Vagina (tissue), 2 donors: ENCODE results near the gene MRPL3.

Experiments
- POLR2A ChIP-seq, 2 donors: fragments of 450-650 bp; IDR thresholded peaks; one replicate each; pipeline ENCODE4 v1.6.1; 2017; ENCODE audit warnings: antibody characterized with exemption in 2 of 2, mild to moderate bottlenecking in 2 of 2, moderate library complexity in 2 of 2
- POLR2AphosphoS5 ChIP-seq, 2 donors: sonication (generic); formaldehyde crosslinking; IDR thresholded peaks; one replicate each; pipeline ENCODE4 v1.9.0; 2017; ENCODE audit warnings: antibody characterized with exemption in 2 of 2, mild to moderate bottlenecking in 2 of 2, low read depth in 1 of 2; ENCODE audit not compliant: insufficient read depth in 1 of 2
- TF ChIP-seq, protein P1 (sequence below), 3 experiments: fragments of 450-650 bp in 2 of 3; fragments of 200-600 bp in 1 of 3; sonication (generic) in 1 of 3; IDR thresholded peaks; one replicate each; pipeline ENCODE4 v1.5.1; 2017 to 2019; ENCODE audit warnings: antibody characterized with exemption in 3 of 3, mild to moderate bottlenecking in 2 of 3, moderate library complexity in 2 of 3

DNA sequence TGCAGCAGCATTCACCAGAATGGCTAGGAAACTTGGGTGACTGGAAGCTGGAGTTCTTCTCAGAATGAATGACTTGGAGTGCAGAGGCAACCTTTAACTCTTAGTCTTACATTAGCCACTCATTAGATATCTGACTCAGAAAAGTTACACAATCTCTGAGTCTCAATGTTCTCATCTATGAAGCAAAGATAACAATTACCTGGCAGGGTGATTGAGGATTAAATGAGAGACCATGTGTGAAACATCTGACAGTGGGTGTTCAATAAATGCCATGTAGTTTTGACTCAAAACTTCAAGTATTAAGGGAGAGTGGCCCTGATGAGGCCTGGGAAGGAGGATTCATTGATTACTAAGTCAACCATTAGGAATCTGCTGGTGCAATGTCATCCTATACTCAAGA lies 48.3 kb downstream of the MRPL3 start:
- TF ChIP-seq, protein P1, sequence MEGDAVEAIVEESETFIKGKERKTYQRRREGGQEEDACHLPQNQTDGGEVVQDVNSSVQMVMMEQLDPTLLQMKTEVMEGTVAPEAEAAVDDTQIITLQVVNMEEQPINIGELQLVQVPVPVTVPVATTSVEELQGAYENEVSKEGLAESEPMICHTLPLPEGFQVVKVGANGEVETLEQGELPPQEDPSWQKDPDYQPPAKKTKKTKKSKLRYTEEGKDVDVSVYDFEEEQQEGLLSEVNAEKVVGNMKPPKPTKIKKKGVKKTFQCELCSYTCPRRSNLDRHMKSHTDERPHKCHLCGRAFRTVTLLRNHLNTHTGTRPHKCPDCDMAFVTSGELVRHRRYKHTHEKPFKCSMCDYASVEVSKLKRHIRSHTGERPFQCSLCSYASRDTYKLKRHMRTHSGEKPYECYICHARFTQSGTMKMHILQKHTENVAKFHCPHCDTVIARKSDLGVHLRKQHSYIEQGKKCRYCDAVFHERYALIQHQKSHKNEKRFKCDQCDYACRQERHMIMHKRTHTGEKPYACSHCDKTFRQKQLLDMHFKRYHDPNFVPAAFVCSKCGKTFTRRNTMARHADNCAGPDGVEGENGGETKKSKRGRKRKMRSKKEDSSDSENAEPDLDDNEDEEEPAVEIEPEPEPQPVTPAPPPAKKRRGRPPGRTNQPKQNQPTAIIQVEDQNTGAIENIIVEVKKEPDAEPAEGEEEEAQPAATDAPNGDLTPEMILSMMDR (IDR thresholded peaks at IDR 0.05), result no peak
- TF ChIP-seq POLR2A (IDR thresholded peaks at IDR 0.05) (no peak), POLR2AphosphoS5 (IDR thresholded peaks at IDR 0.05; ENCODE audit: insufficient read depth in 1 of 2, low read depth in 1 of 2) (no peak)
